HFF-Myc (cell line): ENCODE data around the gene SLC7A5.
A peak's percentile ranks its signal among the peaks of the same experiment; 100 is the strongest.
"Not testable (repeated sequence)": the region's sequence is repeated elsewhere in the genome, so short reads cannot be mapped to it uniquely, and the experiment has no call there.

Experiments
- DNase-seq: peaks from one replicate; pipeline ENCODE4 v3.0.0-alpha.2; 2011; ENCODE audit warnings: low read depth; ENCODE audit errors: extremely low read depth
- H3K4me3 ChIP-seq: replicated peaks from 2 replicates; pipeline ENCODE4 v1.5.1; 2011; ENCODE audit warnings: low read depth, mild to moderate bottlenecking, control low read depth, low read length
- CTCF ChIP-seq: IDR thresholded peaks from 2 replicates; pipeline ENCODE4 v1.5.1; 2012; ENCODE audit warnings: mild to moderate bottlenecking, low read depth, low read length, control low read depth; ENCODE audit errors: missing control alignments

Gene SLC7A5

GRCh38 chr16:87812200-87812656 lies 57.1 kb downstream of the SLC7A5 start:
- H3K4me3 ChIP-seq, result no peak overlapping the region
- no peak for TF ChIP-seq CTCF
- no peak for DNase-seq

GRCh38 chr16:87811454-87811853 lies 57.9 kb downstream of the SLC7A5 start:
- not testable (repeated sequence) for DNase-seq

GRCh38 chr16:87809150-87809902 lies 60.0 kb downstream of the SLC7A5 start:
- no peak overlapping the region for H3K4me3 ChIP-seq
- no peak for DNase-seq
- no peak for TF ChIP-seq CTCF

More at GRCh38 chr16:87811454-87811853, 57.9 kb downstream of the SLC7A5 start:
- not testable (repeated sequence) for H3K4me3 ChIP-seq

- TF ChIP-seq CTCF, result no peak
- no peak overlapping the region for H3K4me3 ChIP-seq
- no peak for DNase-seq
Observed at GRCh38 chr16:87808108-87808507, 61.2 kb downstream of the SLC7A5 start.

- TF ChIP-seq CTCF, result no peak
- H3K4me3 ChIP-seq, result peak overlapping the region; percentile 24
Observed at GRCh38 chr16:87806641-87807546, 62.4 kb downstream of the SLC7A5 start.

GRCh38 chr16:87806261-87806640 lies 63.1 kb downstream of the SLC7A5 start:
- DNase-seq, result no peak
- H3K4me3 ChIP-seq, result peak overlapping the region; percentile 24
- TF ChIP-seq CTCF, result no peak

More at GRCh38 chr16:87806641-87807546, 62.4 kb downstream of the SLC7A5 start:
- DNase-seq, result peak; percentile 22

GRCh38 chr16:87803385-87803784 lies 65.9 kb downstream of the SLC7A5 start:
- no peak for TF ChIP-seq CTCF
- no peak for DNase-seq
- no peak overlapping the region for H3K4me3 ChIP-seq
